A549 (cell line): ENCODE data around the gene HAO2. TPM values are rescaled to one million over a fixed set of nuclear protein-coding genes. Genes with fewer than 3 reads are reported as not detected.

Experiments
- ATAC-seq, 2 experiments: fragments of 200-7000 bp in 1 of 2; fragments of >200 bp in 1 of 2; cut with Nextera tagmentation in 1 of 2; cut with Tn5 transposase in 1 of 2; 3 replicates each; pipeline versions ENCODE4 v1.8.0 to v1.9.1; 2018 to 2020; ENCODE audit warnings: mild to moderate bottlenecking in 1 of 2, moderate library complexity in 1 of 2
- CTCF ChIA-PET: fragments of 300-600 bp; sonication (Branson Sonifier 250); formaldehyde crosslinking; extraction: SDS; loops from one replicate; lab custom pipeline; 2021; ENCODE audit warnings: antibody characterized with exemption, inconsistent platforms; lab: Yijun Ruan, JAX
- POLR2A ChIA-PET: fragments of 350-600 bp; formaldehyde crosslinking; extraction: SDS; loops from one replicate; lab custom pipeline; 2021; ENCODE audit warnings: antibody characterized with exemption, inconsistent platforms; lab: Yijun Ruan, JAX
- DNase-seq, 2 experiments: peaks; one replicate each; pipeline versions ENCODE4 v3.0.0 to v3.0.0-alpha.2; 2011 to 2016; ENCODE audit warnings: low read depth in 1 of 2, low spot score in 1 of 2
- FAIRE-seq: peaks from 2 replicates; lab custom pipeline; 2011; peaks lifted over from hg19 to GRCh38; lab: Jason Lieb, UNC
- H3K27ac ChIP-seq, 2 experiments: fragments of >200 bp; sonication (Bioruptor Twin); formaldehyde crosslinking; 3 replicates each; pipeline ENCODE4 v1.5.1; 2016 to 2017
- H3K4me1 ChIP-seq: fragments of >200 bp; sonication (Bioruptor Twin); formaldehyde crosslinking; 3 replicates; pipeline ENCODE4 v1.6.1; 2016
- H3K4me2 ChIP-seq: fragments of >200 bp; sonication (Bioruptor Twin); formaldehyde crosslinking; 3 replicates; pipeline ENCODE4 v1.6.1; 2016
- H3K4me3 ChIP-seq: fragments of >200 bp; sonication (Bioruptor Twin); formaldehyde crosslinking; 3 replicates; pipeline ENCODE4 v1.5.1; 2016
- H3K9me3 ChIP-seq: fragments of >200 bp; sonication (Bioruptor Twin); formaldehyde crosslinking; 3 replicates; pipeline ENCODE4 v1.6.1; 2016
- CBX2 ChIP-seq: fragments of 200-600 bp; sonication (generic); IDR thresholded peaks from 2 replicates; pipeline ENCODE4 v1.6.1; 2016; ENCODE audit warnings: low read depth, mild to moderate bottlenecking, borderline replicate concordance
- CHD4 ChIP-seq: fragments of 200-600 bp; sonication (generic); IDR thresholded peaks from 2 replicates; pipeline ENCODE4 v1.6.1; 2016; ENCODE audit warnings: antibody characterized with exemption, mild to moderate bottlenecking, borderline replicate concordance
- EHF ChIP-seq: fragments of 250-450 bp; sonication (Bioruptor Pico); IDR thresholded peaks from 2 replicates; pipeline ENCODE4 v1.5.0; 2020; ENCODE audit warnings: mild to moderate bottlenecking
- EHMT2 ChIP-seq: fragments of 200-600 bp; sonication (generic); IDR thresholded peaks from 2 replicates; pipeline ENCODE4 v1.6.1; 2016; ENCODE audit warnings: antibody characterized with exemption, low read depth, mild to moderate bottlenecking, moderate library complexity
- ELK1 ChIP-seq: fragments of 150-350 bp; IDR thresholded peaks from 2 replicates; pipeline ENCODE4 v1.6.1; 2014; ENCODE audit warnings: low read depth, mild to moderate bottlenecking, low read length
- EP300 ChIP-seq, 2 experiments: fragments of >200 bp; sonication (Bioruptor Twin); formaldehyde crosslinking; IDR thresholded peaks; 2 replicates in 1 of 2; 3 replicates in 1 of 2; pipeline ENCODE4 v1.6.1; 2016 to 2017
- ESRRA ChIP-seq: fragments of 150-350 bp; IDR thresholded peaks from 2 replicates; pipeline ENCODE4 v1.6.1; 2014; ENCODE audit warnings: mild to moderate bottlenecking, low read length, borderline replicate concordance
- FOSB ChIP-seq: fragments of 250-450 bp; sonication (Bioruptor Pico); IDR thresholded peaks from 2 replicates; pipeline ENCODE4 v1.5.0; 2020; ENCODE audit warnings: mild to moderate bottlenecking, moderate library complexity
- HOXA7 ChIP-seq: fragments of 250-450 bp; sonication (Bioruptor Pico); IDR thresholded peaks from 2 replicates; pipeline ENCODE4 v1.5.0; 2020; ENCODE audit warnings: mild to moderate bottlenecking, moderate library complexity
- HOXB13 ChIP-seq: fragments of 250-450 bp; sonication (Bioruptor Pico); IDR thresholded peaks from 2 replicates; pipeline ENCODE4 v1.5.0; 2020; ENCODE audit warnings: low read depth, mild to moderate bottlenecking, moderate library complexity
- JUN ChIP-seq, 2 experiments: fragments of >200 bp; sonication (Bioruptor Twin); formaldehyde crosslinking; IDR thresholded peaks; 2 replicates in 1 of 2; 3 replicates in 1 of 2; pipeline ENCODE4 v1.6.1; 2016 to 2017
- JUNB ChIP-seq: fragments of >200 bp; sonication (Bioruptor Twin); formaldehyde crosslinking; IDR thresholded peaks from 2 replicates; pipeline ENCODE4 v1.6.1; 2016
- KDM5A ChIP-seq: fragments of 200-600 bp; sonication (generic); IDR thresholded peaks from 2 replicates; pipeline ENCODE4 v1.6.1; 2016; ENCODE audit warnings: antibody characterized with exemption, mild to moderate bottlenecking
- MAFK ChIP-seq: fragments of 450-650 bp; IDR thresholded peaks from 2 replicates; pipeline ENCODE4 v1.6.1; 2014; ENCODE audit not compliant: partially characterized antibody
- MAX ChIP-seq: IDR thresholded peaks from 2 replicates; pipeline ENCODE4 v1.6.1; 2012
- MAZ ChIP-seq: fragments of 150-350 bp; IDR thresholded peaks from 2 replicates; pipeline ENCODE4 v1.6.1; 2014; ENCODE audit warnings: antibody characterized with exemption, low read depth, low read length, borderline replicate concordance
- NFE2L2 ChIP-seq: fragments of 150-350 bp; conservative IDR thresholded peaks from 2 replicates; pipeline ENCODE4 v1.6.1; 2014; ENCODE audit warnings: low read length
- NR3C1 ChIP-seq: fragments of >200 bp; sonication (Bioruptor Twin); formaldehyde crosslinking; IDR thresholded peaks from 3 replicates; pipeline ENCODE4 v1.6.1; 2017
- PHF8 ChIP-seq: fragments of 200-600 bp; sonication (generic); IDR thresholded peaks from 2 replicates; pipeline ENCODE4 v1.6.1; 2016; ENCODE audit warnings: low read depth, mild to moderate bottlenecking, antibody characterized with exemption, moderate library complexity, borderline replicate concordance
- POLR2A ChIP-seq: IDR thresholded peaks from 2 replicates; pipeline ENCODE4 v1.6.1; 2012; ENCODE audit warnings: mild to moderate bottlenecking, low read length
- POLR2AphosphoS2 ChIP-seq: conservative IDR thresholded peaks from 2 replicates; pipeline ENCODE4 v1.6.1; 2012; ENCODE audit warnings: low read length, improper control_type of control experiment, inconsistent platforms
- RARB ChIP-seq: fragments of 250-450 bp; sonication (Bioruptor Pico); IDR thresholded peaks from 2 replicates; pipeline ENCODE4 v1.8.0; 2021; ENCODE audit warnings: mild to moderate bottlenecking, moderate library complexity
- RCOR1 ChIP-seq: fragments of 150-350 bp; IDR thresholded peaks from 2 replicates; pipeline ENCODE4 v1.6.1; 2014; ENCODE audit warnings: antibody characterized with exemption, low read length, low read depth
- REST ChIP-seq: fragments of 200-600 bp; sonication (generic); IDR thresholded peaks from 2 replicates; pipeline ENCODE4 v1.6.1; 2016; ENCODE audit warnings: antibody characterized with exemption, mild to moderate bottlenecking, moderate library complexity
- RFX5 ChIP-seq: fragments of 450-650 bp; IDR thresholded peaks from 2 replicates; pipeline ENCODE4 v1.7.1; 2014; ENCODE audit warnings: antibody characterized with exemption, mild to moderate bottlenecking, moderate library complexity
- SMC3 ChIP-seq: fragments of >200 bp; sonication (Bioruptor Twin); formaldehyde crosslinking; IDR thresholded peaks from 3 replicates; pipeline ENCODE4 v1.6.1; 2018; ENCODE audit warnings: inconsistent platforms
- TFCP2L1 ChIP-seq: fragments of 250-450 bp; sonication (Bioruptor Pico); IDR thresholded peaks from 2 replicates; pipeline ENCODE4 v1.5.0; 2021; ENCODE audit warnings: mild to moderate bottlenecking
- TP53 ChIP-seq: fragments of 250-450 bp; sonication (Bioruptor Pico); IDR thresholded peaks from 2 replicates; pipeline ENCODE4 v1.5.0; 2021; ENCODE audit warnings: mild to moderate bottlenecking, moderate library complexity
- ZC3H11A ChIP-seq: fragments of 450-650 bp; IDR thresholded peaks from 2 replicates; pipeline ENCODE4 v1.6.1; 2014; ENCODE audit warnings: antibody characterized with exemption, mild to moderate bottlenecking
- ZFP36 ChIP-seq: fragments of 450-650 bp; IDR thresholded peaks from 2 replicates; pipeline ENCODE4 v1.6.1; 2014; ENCODE audit warnings: borderline replicate concordance; ENCODE audit not compliant: partially characterized antibody
- ZNF302 ChIP-seq: fragments of 250-450 bp; sonication (Bioruptor Pico); IDR thresholded peaks from 2 replicates; pipeline ENCODE4 v1.9.0; 2021; ENCODE audit warnings: inconsistent platforms, mild to moderate bottlenecking, moderate library complexity
- WGBS: methylation state at CpG from one replicate; pipeline ENCODE4 v1.1.6; 2017; ENCODE audit errors: missing lambda C conversion rate; 5-methylcytosine and 5-hydroxymethylcytosine counted together
- polyA plus RNA-seq, 4 experiments: library from polyadenylated mRNA; depleted of rRNA in 3 of 4; stranded (reverse); fragments of >200 nt; fragmentation: RNase III in 1 of 4; extraction: RNeasy Plus Mini Kit Qiagen cat#74134 plus additional on column Dnase treatment in 1 of 4; gene quantifications; 2 replicates in 3 of 4; 3 replicates in 1 of 4; pipeline ENCODE4 v1.2.3, GENCODE V29; 2011 to 2017
- TF ChIP-seq, protein P1 (sequence below): fragments of 450-650 bp; IDR thresholded peaks from 2 replicates; pipeline ENCODE4 v1.6.1; 2014; ENCODE audit warnings: antibody characterized with exemption
- TF ChIP-seq, protein P2 (sequence below): fragments of >200 bp; sonication (Bioruptor Twin); formaldehyde crosslinking; IDR thresholded peaks from 2 replicates; pipeline ENCODE4 v1.6.1; 2016

The HAO2 gene
- polyA plus RNA-seq, 2 of the 4 experiments (the other 2 are of a cell fraction), result 0.05 to 0.10 TPM

- TF ChIP-seq, protein P1, sequence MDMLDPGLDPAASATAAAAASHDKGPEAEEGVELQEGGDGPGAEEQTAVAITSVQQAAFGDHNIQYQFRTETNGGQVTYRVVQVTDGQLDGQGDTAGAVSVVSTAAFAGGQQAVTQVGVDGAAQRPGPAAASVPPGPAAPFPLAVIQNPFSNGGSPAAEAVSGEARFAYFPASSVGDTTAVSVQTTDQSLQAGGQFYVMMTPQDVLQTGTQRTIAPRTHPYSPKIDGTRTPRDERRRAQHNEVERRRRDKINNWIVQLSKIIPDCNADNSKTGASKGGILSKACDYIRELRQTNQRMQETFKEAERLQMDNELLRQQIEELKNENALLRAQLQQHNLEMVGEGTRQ, result no peak
- TF ChIP-seq RCOR1, result no peak
- TF ChIP-seq RARB (CRISPR knock-in tag), result no peak
These were observed 25.5 kb downstream of the HAO2 start (continued) for GRCh38 chr1:119394085-119394484.

GRCh38 chr1:119396982-119397381 is 28.4 kb downstream of the HAO2 start:
- TF ChIP-seq ZNF302 (CRISPR knock-in tag) (no peak), ESRRA (no peak), ZFP36 (no peak), FOSB (CRISPR knock-in tag) (no peak), REST (no peak), HOXB13 (CRISPR knock-in tag) (no peak), EHMT2 (no peak), NR3C1 (no peak), RARB (CRISPR knock-in tag) (no peak), MAZ (no peak), HOXA7 (CRISPR knock-in tag) (no peak), RCOR1 (no peak), MAX (no peak), NFE2L2 (no peak), SMC3 (no peak), JUN (IDR thresholded peaks at IDR 0.05) (no peak)
- TF ChIP-seq, protein P2, sequence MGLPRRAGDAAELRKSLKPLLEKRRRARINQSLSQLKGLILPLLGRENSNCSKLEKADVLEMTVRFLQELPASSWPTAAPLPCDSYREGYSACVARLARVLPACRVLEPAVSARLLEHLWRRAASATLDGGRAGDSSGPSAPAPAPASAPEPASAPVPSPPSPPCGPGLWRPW, result no peak
- TF ChIP-seq, all 56 proteins: peak for 0
- POLR2A ChIA-PET, result no interaction called here
- Histone ChIP-seq H3K27ac (no peak overlapping the region), H3K9me3 (no peaks in the 10 kb centered on the region), H3K4me3 (no peak overlapping the region), H3K4me1 (no peaks in the 10 kb centered on the region), H3K4me2 (no peak overlapping the region)
- ATAC-seq (no peak), FAIRE-seq (no peak), DNase-seq (no peak)
- CTCF ChIA-PET, result no interaction called here

DNA sequence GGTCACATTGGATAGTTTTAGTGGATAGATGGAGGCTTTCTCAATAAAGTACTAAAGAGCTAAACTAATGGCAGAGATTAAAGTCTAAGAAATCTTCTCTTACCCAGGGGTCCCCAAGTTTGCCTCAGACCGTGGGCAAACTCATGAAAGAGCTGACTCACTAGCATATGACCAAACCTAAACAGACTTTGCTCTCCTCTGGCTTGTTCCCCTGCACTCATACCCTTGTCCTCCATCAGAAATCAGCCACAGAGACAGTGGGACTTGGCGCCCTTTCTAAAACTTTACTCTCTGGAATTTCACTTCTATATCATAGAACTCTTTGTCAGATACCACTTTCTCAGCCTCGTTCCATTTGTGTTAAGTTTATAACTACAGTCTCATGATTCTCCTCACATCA is 29.4 kb downstream of the HAO2 start:
- Histone ChIP-seq H3K27ac (no peak overlapping the region), H3K4me2 (no peak overlapping the region), H3K9me3 (no peaks in the 10 kb centered on the region), H3K4me1 (no peaks in the 10 kb centered on the region), H3K4me3 (no peak overlapping the region)
- ChIA-PET POLR2A (no interaction called here), CTCF (no interaction called here)
- FAIRE-seq (no peak), ATAC-seq (no peak), DNase-seq (no peak)
- WGBS, result 8% methylated on average over 3 of the region's 3 CpGs
- TF ChIP-seq TFCP2L1 (CRISPR knock-in tag) (no peak), POLR2AphosphoS2 (no peak), PHF8 (no peak), CBX2 (no peak), NR3C1 (no peak), TP53 (CRISPR knock-in tag) (no peak), JUNB (no peak), ELK1 (no peak), RARB (CRISPR knock-in tag) (no peak), ZC3H11A (no peak), EP300 (IDR thresholded peaks at IDR 0.05) (no peak), RFX5 (no peak), MAFK (no peak), POLR2A (no peak), FOSB (CRISPR knock-in tag) (no peak), KDM5A (no peak), EHF (no peak), CHD4 (no peak)
